ENCODE measurements around the gene BOLA3.
A peak's percentile ranks its signal among the peaks of the same experiment; 100 is the strongest.

The BOLA3 gene

GRCh38 chr2:74087696-74088095 lies 60.0 kb downstream of the BOLA3 start:
- peaks cover 85% of the 10 kb centered on the region for H3K36me3 Mint-ChIP-seq (ENCODE audit: low read depth)
- no peak overlapping the region for H3K27ac Mint-ChIP-seq

GRCh38 chr2:74086021-74086420 lies 61.7 kb downstream of the BOLA3 start:
- no peaks in the 10 kb centered on the region for H3K9me3 Mint-ChIP-seq
- no peak overlapping the region for H3K4me3 Mint-ChIP-seq
- no peaks in the 10 kb centered on the region for H3K4me1 Mint-ChIP-seq (ENCODE audit: low read depth)
- H3K27ac Mint-ChIP-seq = peak overlapping the region; percentile 59
- H3K27me3 Mint-ChIP-seq = no peaks in the 10 kb centered on the region
- DNase-seq = no peak
- peaks cover 86% of the 10 kb centered on the region for H3K36me3 Mint-ChIP-seq (ENCODE audit: low read depth)

More at GRCh38 chr2:74087696-74088095, 60.0 kb downstream of the BOLA3 start:
- no peak for DNase-seq
- H3K4me3 Mint-ChIP-seq = no peak overlapping the region
- H3K4me1 Mint-ChIP-seq (ENCODE audit: low read depth) = no peaks in the 10 kb centered on the region
- no peaks in the 10 kb centered on the region for H3K27me3 Mint-ChIP-seq
- no peaks in the 10 kb centered on the region for H3K9me3 Mint-ChIP-seq
